SK-N-SH (cell line): Measurements from ENCODE around the gene STK25. TPM values are rescaled to one million over a fixed set of nuclear protein-coding genes. Genes with fewer than 3 reads are reported as not detected.

ENCODE experiments used
- CTCF ChIA-PET: fragments of 300-600, 350-600 bp; formaldehyde crosslinking; extraction: SDS; loops from one replicate; lab custom pipeline; 2021; lab: Yijun Ruan, JAX
- POLR2A ChIA-PET: fragments of 350-600 bp; sonication (Branson Sonifier 250); formaldehyde crosslinking; extraction: SDS; loops from one replicate; lab custom pipeline; 2020; ENCODE audit warnings: antibody characterized with exemption, inconsistent platforms; lab: Yijun Ruan, JAX
- DNase-seq: peaks from one replicate; pipeline ENCODE4 v3.0.0; 2012
- H2AFZ ChIP-seq: fragments of 200-600 bp; sonication (generic); 2 replicates; pipeline ENCODE4 v1.8.1; 2016; ENCODE audit warnings: antibody characterized with exemption, mild to moderate bottlenecking, low read depth
- H3F3A ChIP-seq: fragments of 200-600 bp; sonication (generic); replicated peaks from 2 replicates; pipeline ENCODE3; 2016; ENCODE audit warnings: antibody characterized with exemption, mild to moderate bottlenecking; ENCODE audit not compliant: insufficient read depth
- H3K27ac ChIP-seq, 2 experiments: fragments of 200-500 bp in 1 of 2; fragments of 200-600 bp in 1 of 2; sonication (Bioruptor generic) in 1 of 2; sonication (generic), shearing (Covaris generic) in 1 of 2; 2 replicates each; pipeline versions ENCODE4 v1.5.1 to v1.6.1; 2014 to 2016; ENCODE audit warnings: low read depth in 2 of 2, inconsistent platforms in 1 of 2, low read length in 1 of 2, mild to moderate bottlenecking in 1 of 2, mixed read lengths in 1 of 2
- H3K27me3 ChIP-seq: fragments of 200-600 bp; sonication (generic), shearing (Covaris generic); 2 replicates; pipeline ENCODE4 v1.6.1; 2016; ENCODE audit warnings: mixed run types; ENCODE audit not compliant: insufficient read depth
- H3K36me3 ChIP-seq, 2 experiments: fragments of 200-500 bp in 1 of 2; fragments of 200-600 bp in 1 of 2; sonication (Bioruptor generic) in 1 of 2; sonication (generic) in 1 of 2; replicated peaks in 1 of 2; 2 replicates each; pipeline versions ENCODE3 to v1.5.1; 2014 to 2016; ENCODE audit warnings: low read length in 1 of 2, mild to moderate bottlenecking in 1 of 2; ENCODE audit not compliant: insufficient read depth in 2 of 2, control insufficient read depth in 1 of 2
- H3K4me1 ChIP-seq, 2 experiments: fragments of 200-500 bp in 1 of 2; fragments of 200-600 bp in 1 of 2; sonication (Bioruptor generic) in 1 of 2; sonication (generic), shearing (Covaris generic) in 1 of 2; 2 replicates each; pipeline versions ENCODE4 v1.5.1 to v1.6.1; 2014 to 2016; ENCODE audit warnings: low read depth in 1 of 2, low read length in 1 of 2, mixed run types in 1 of 2; ENCODE audit not compliant: insufficient read depth in 2 of 2, control insufficient read depth in 1 of 2
- H3K4me2 ChIP-seq: fragments of 200-600 bp; sonication (generic), shearing (Covaris generic); 2 replicates; pipeline ENCODE4 v1.6.1; 2017; ENCODE audit warnings: mixed run types
- H3K4me3 ChIP-seq, 2 experiments: fragments of 200-500 bp in 1 of 2; fragments of 200-600 bp in 1 of 2; sonication (Bioruptor generic) in 1 of 2; sonication (generic), shearing (Covaris generic) in 1 of 2; 2 replicates each; pipeline versions ENCODE4 v1.5.1 to v1.8.1; 2014 to 2016; ENCODE audit warnings: low read depth in 2 of 2, inconsistent platforms in 1 of 2, low read length in 1 of 2, mild to moderate bottlenecking in 1 of 2, mixed read lengths in 1 of 2, moderate library complexity in 1 of 2
- H3K79me2 ChIP-seq: fragments of 200-600 bp; sonication (generic); 2 replicates; pipeline ENCODE4 v1.8.1; 2017; ENCODE audit warnings: mild to moderate bottlenecking; ENCODE audit not compliant: insufficient read depth
- H3K9ac ChIP-seq: fragments of 200-600 bp; sonication (generic); 2 replicates; pipeline ENCODE4 v1.6.1; 2017; ENCODE audit warnings: mixed run types
- H3K9me2 ChIP-seq: fragments of 200-600 bp; sonication (generic); 2 replicates; pipeline ENCODE4 v1.6.1; 2017; ENCODE audit warnings: mixed run types
- H3K9me3 ChIP-seq: fragments of 200-600 bp; sonication (generic); 2 replicates; pipeline ENCODE4 v1.6.1; 2017; ENCODE audit warnings: mixed run types, mild to moderate bottlenecking, moderate library complexity
- H4K20me1 ChIP-seq: fragments of 200-600 bp; sonication (generic); 2 replicates; pipeline ENCODE4 v1.6.1; 2017; ENCODE audit warnings: mild to moderate bottlenecking, mixed run types; ENCODE audit not compliant: insufficient read depth
- CHD2 ChIP-seq: fragments of 150-350 bp; IDR thresholded peaks from 2 replicates; pipeline ENCODE4 v1.6.1; 2018; ENCODE audit warnings: low read length; ENCODE audit not compliant: partially characterized antibody
- ELF1 ChIP-seq: IDR thresholded peaks from 2 replicates; pipeline ENCODE4 v1.4.0; 2012
- FOSL2 ChIP-seq: IDR thresholded peaks from 2 replicates; pipeline ENCODE4 v1.4.0; 2012; ENCODE audit warnings: low read depth, mild to moderate bottlenecking, moderate library complexity, borderline replicate concordance
- FOXM1 ChIP-seq: IDR thresholded peaks from 2 replicates; pipeline ENCODE4 v1.4.0; 2012; ENCODE audit warnings: low read depth, mild to moderate bottlenecking
- GATA2 ChIP-seq: sonication (generic); formaldehyde crosslinking; IDR thresholded peaks from 2 replicates; pipeline ENCODE4 v1.5.0; 2020; ENCODE audit warnings: mild to moderate bottlenecking, missing genetic modification reagents
- JUND ChIP-seq: IDR thresholded peaks from 2 replicates; pipeline ENCODE4 v1.4.0; 2012
- MEF2A ChIP-seq: IDR thresholded peaks from 2 replicates; pipeline ENCODE4 v1.4.0; 2012; ENCODE audit warnings: low read depth, borderline replicate concordance
- NFIC ChIP-seq: IDR thresholded peaks from 2 replicates; pipeline ENCODE4 v1.4.0; 2012; ENCODE audit warnings: borderline replicate concordance
- NRF1 ChIP-seq: IDR thresholded peaks from 2 replicates; pipeline ENCODE4 v1.6.1; 2012; ENCODE audit warnings: low read depth, mild to moderate bottlenecking, low read length
- POLR2AphosphoS5 ChIP-seq: IDR thresholded peaks from 2 replicates; pipeline ENCODE4 v1.6.1; 2012; ENCODE audit warnings: low read depth, low read length
- RAD21 ChIP-seq: IDR thresholded peaks from 2 replicates; pipeline ENCODE4 v1.6.1; 2012; ENCODE audit warnings: mild to moderate bottlenecking, low read length
- RCOR1 ChIP-seq: fragments of 150-350 bp; IDR thresholded peaks from 2 replicates; pipeline ENCODE4 v1.6.1; 2017; ENCODE audit warnings: antibody characterized with exemption, low read length
- RXRA ChIP-seq: IDR thresholded peaks from 2 replicates; pipeline ENCODE4 v1.4.0; 2012; ENCODE audit warnings: low read depth, mild to moderate bottlenecking, borderline replicate concordance
- TCF12 ChIP-seq: IDR thresholded peaks from 2 replicates; pipeline ENCODE4 v1.4.0; 2012
- USF2 ChIP-seq: fragments of 150-350 bp; IDR thresholded peaks from 2 replicates; pipeline ENCODE4 v1.6.1; 2017; ENCODE audit warnings: antibody characterized with exemption, low read length, low read depth, borderline replicate concordance
- YY1 ChIP-seq: IDR thresholded peaks from 2 replicates; pipeline ENCODE4 v1.4.0; 2012; ENCODE audit warnings: low read depth, mild to moderate bottlenecking
- WGBS: methylation state at CpG from one replicate; pipeline ENCODE4 v1.1.6; 2017; ENCODE audit warnings: low lambda C conversion rate; 5-methylcytosine and 5-hydroxymethylcytosine counted together
- polyA plus RNA-seq, 3 experiments: library from polyadenylated mRNA; depleted of rRNA; stranded (reverse); fragments of >200 nt; gene quantifications; 2 replicates each; pipeline ENCODE4 v1.2.3, GENCODE V29; 2012
- TF ChIP-seq, protein P1 (sequence below): IDR thresholded peaks from 2 replicates; pipeline ENCODE4 v1.4.0; 2012; ENCODE audit warnings: low read depth
- TF ChIP-seq, protein P2 (sequence below): fragments of 200-600 bp; sonication (generic); IDR thresholded peaks from 2 replicates; pipeline ENCODE4 v1.6.1; 2017; ENCODE audit warnings: antibody characterized with exemption, mild to moderate bottlenecking, moderate library complexity

The STK25 gene
- polyA plus RNA-seq, 1 of the 3 experiments (the other 2 are of a cell fraction) = 236 TPM

DNA sequence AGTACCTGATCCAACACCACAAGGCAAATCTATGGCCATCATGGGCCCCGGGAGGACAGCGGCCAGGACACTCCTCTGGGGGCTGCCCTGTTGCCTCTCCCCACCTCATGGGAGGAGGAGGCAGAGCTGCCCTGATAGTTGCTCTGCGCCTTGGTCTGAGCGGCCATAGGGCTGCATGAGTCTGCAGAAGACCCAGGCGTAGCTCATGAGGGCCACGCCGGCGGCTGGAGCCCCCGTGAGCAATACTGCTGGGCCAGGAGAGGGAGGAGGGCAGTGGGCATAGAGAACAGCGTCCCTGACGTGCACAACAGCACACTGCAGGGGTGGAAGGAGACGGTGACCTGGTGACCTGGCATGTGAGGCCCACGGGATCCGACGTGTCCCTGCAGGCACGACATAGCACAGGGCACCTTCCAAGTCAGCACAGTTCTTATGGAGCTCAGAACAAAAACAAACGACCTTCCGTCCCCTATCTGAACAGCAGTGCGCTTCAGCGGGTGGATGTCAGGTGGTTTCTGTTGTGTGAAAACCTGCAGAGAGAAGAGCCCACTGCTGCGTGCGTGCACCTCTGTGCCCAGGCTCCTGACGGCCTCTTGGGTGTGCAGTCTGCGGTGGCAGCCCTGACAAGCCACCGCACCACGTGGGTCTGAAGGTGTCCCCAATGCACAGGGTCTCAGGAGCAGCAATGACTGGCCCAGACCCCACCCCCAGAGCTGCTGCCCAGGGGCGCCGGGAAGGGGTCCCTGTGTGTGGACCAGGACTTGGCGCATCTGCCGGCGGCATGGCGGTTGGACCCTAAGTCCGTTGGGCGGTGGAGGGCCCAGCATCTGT is 13.0 kb downstream of the STK25 start:
- WGBS = 89% methylated on average over 9 of the region's 34 CpGs
- no peak overlapping the region for H3K4me3 ChIP-seq

GRCh38 chr2:241494311-241494908 is 14.0 kb downstream of the STK25 start:
- Histone ChIP-seq H4K20me1 (no peaks in the 10 kb centered on the region), H3K36me3 (peaks cover 6 to 58% of the 10 kb centered on the region in 2 experiments)

More for the DNA sequence above, 13.0 kb downstream of the STK25 start:
- no peak for TF ChIP-seq ELF1
- no peak for TF ChIP-seq CHD2
- TF ChIP-seq FOSL2 = no peak
- TF ChIP-seq, protein P1, sequence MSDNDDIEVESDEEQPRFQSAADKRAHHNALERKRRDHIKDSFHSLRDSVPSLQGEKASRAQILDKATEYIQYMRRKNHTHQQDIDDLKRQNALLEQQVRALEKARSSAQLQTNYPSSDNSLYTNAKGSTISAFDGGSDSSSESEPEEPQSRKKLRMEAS = no peak
- TF ChIP-seq GATA2 = no peak
- no peak for TF ChIP-seq RAD21
- Histone ChIP-seq H3K27ac (no peak overlapping the region), H3K79me2 (no peaks in the 10 kb centered on the region), H3K9ac (no peak overlapping the region), H3K36me3 (peaks cover 6 to 64% of the 10 kb centered on the region in 2 experiments), H3K4me1 (peaks cover 0 to 16% of the 10 kb centered on the region in 2 experiments; a peak in 1 of 4 replicates), H3K9me2 (no peaks in the 10 kb centered on the region), H3K4me2 (no peak overlapping the region), H4K20me1 (peaks cover 9% of the 10 kb centered on the region; the same call in 1 of the 2 replicates), H3K9me3 (no peaks in the 10 kb centered on the region), H2AFZ (no peak overlapping the region), H3K27me3 (no peaks in the 10 kb centered on the region), H3F3A (no peaks in the 10 kb centered on the region)
- ChIA-PET POLR2A (no interaction called here), CTCF (interaction anchor here (1.0 to 1.4 kb wide), 2 partner anchors 12 to 15 kb away, joined by 3 read pairs; no protein-coding TSS in a partner anchor)
- no peak for DNase-seq

More at GRCh38 chr2:241494311-241494908, 14.0 kb downstream of the STK25 start:
- TF ChIP-seq POLR2AphosphoS5 (no peak), JUND (no peak), USF2 (no peak), NRF1 (no peak), RCOR1 (no peak), CHD2 (no peak), TCF12 (no peak), FOXM1 (no peak), RXRA (no peak), MEF2A (no peak), NFIC (no peak), YY1 (no peak)
- TF ChIP-seq, protein P2, sequence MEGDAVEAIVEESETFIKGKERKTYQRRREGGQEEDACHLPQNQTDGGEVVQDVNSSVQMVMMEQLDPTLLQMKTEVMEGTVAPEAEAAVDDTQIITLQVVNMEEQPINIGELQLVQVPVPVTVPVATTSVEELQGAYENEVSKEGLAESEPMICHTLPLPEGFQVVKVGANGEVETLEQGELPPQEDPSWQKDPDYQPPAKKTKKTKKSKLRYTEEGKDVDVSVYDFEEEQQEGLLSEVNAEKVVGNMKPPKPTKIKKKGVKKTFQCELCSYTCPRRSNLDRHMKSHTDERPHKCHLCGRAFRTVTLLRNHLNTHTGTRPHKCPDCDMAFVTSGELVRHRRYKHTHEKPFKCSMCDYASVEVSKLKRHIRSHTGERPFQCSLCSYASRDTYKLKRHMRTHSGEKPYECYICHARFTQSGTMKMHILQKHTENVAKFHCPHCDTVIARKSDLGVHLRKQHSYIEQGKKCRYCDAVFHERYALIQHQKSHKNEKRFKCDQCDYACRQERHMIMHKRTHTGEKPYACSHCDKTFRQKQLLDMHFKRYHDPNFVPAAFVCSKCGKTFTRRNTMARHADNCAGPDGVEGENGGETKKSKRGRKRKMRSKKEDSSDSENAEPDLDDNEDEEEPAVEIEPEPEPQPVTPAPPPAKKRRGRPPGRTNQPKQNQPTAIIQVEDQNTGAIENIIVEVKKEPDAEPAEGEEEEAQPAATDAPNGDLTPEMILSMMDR = no peak
- no peak for DNase-seq
- no peak overlapping the region for H3K4me2 ChIP-seq
- 97% methylated on average over 15 of the region's 16 CpGs for WGBS
- CTCF ChIA-PET = no interaction called here
- POLR2A ChIA-PET = no interaction called here
- H3K27ac ChIP-seq = no peak overlapping the region
- peaks cover 0 to 25% of the 10 kb centered on the region in 2 experiments; a peak in 1 of 4 replicates for H3K4me1 ChIP-seq
- no peaks in the 10 kb centered on the region for H3K27me3 ChIP-seq
- no peak overlapping the region for H3K9ac ChIP-seq
- peaks cover under 1% of the 10 kb centered on the region for H3F3A ChIP-seq
- no peaks in the 10 kb centered on the region for H3K79me2 ChIP-seq
- H3K9me3 ChIP-seq = no peaks in the 10 kb centered on the region
- H3K4me3 ChIP-seq = no peak overlapping the region
- no peak overlapping the region for H2AFZ ChIP-seq
- no peaks in the 10 kb centered on the region for H3K9me2 ChIP-seq
